ENCODE data around the gene EDAR.

DNA sequence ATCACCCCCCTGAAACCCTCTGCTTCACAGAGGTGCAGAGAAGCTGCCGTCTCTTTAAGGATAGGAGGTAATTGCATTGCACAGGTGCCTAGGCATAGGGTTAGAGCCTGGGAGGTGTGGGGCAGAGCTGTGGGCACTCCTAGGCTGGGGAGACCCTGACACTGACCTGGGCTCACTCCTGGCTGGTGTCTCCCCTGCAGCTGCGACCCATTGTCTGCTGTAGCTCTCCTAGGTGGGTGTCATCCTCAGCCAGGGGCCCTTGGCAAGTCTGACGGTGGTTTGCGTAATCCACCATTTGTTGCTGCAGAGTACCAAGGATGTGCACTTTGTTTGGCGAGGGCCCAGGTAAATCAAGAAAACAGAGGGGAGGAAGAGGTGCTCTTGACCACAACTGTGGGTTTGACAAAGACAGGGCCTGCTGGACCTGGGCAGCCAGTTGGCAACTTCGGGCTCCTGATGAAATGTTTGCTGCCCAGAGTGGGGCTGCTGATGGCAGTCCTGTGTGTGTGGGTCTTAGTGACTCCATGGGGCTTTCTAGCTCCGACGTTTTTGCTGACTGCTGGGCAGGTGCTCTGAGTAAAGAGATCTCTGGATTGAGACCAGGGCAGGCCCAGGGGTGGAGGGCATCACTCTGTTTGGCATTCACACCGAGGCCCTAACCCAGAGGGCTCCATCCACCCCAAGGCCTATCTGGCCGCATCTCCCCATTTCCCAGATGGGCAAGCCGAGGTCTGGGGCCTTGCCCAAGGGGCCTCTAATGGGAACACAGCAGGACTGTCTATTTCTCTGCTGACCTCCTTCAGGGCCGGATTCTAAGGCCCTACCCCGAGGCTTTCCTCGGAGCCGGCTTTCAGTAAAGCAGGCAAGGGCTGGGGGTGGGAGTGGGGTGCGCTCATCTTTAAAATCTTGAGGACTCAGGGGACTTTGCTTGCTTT, 67.7 kb downstream of the EDAR start:
- TF ChIP-seq CTCF (IDR thresholded peaks at IDR 0.05) (no peak), POLR2A (IDR thresholded peaks at IDR 0.05) (no peak)
